Neural progenitor cell (in vitro differentiated cells): ENCODE measurements around the gene PNPLA5. TPM values are rescaled to one million over a fixed set of nuclear protein-coding genes. Genes with fewer than 3 reads are reported as not detected.

Source experiments
- DNase-seq: peaks from one replicate; pipeline ENCODE4 v3.0.0-alpha.2; 2016; ENCODE audit warnings: low spot score
- H2AFZ ChIP-seq: fragments of 200-600 bp; sonication (generic); replicated peaks from 2 replicates; pipeline ENCODE4 v1.6.1; 2016; ENCODE audit warnings: antibody characterized with exemption
- H3F3A ChIP-seq: fragments of 200-600 bp; sonication (generic); 2 replicates; pipeline ENCODE4 v1.6.1; 2016; ENCODE audit warnings: antibody characterized with exemption, low read depth
- H3K27ac ChIP-seq: fragments of 200-600 bp; sonication (generic); 2 replicates; pipeline ENCODE4 v1.5.1; 2016; ENCODE audit warnings: mild to moderate bottlenecking
- H3K27me3 ChIP-seq: fragments of 200-600 bp; sonication (generic); 2 replicates; pipeline ENCODE4 v1.6.1; 2016; ENCODE audit warnings: mild to moderate bottlenecking, moderate library complexity
- H3K36me3 ChIP-seq: fragments of 200-600 bp; sonication (generic); 2 replicates; pipeline ENCODE4 v1.5.1; 2016
- H3K4me1 ChIP-seq: fragments of 200-600 bp; sonication (generic); 2 replicates; pipeline ENCODE4 v1.6.1; 2016; ENCODE audit warnings: mixed run types
- H3K4me2 ChIP-seq: fragments of 200-600 bp; sonication (generic); 2 replicates; pipeline ENCODE4 v1.6.1; 2016
- H3K4me3 ChIP-seq: fragments of 200-600 bp; sonication (generic); 2 replicates; pipeline ENCODE4 v1.5.1; 2016
- H3K79me2 ChIP-seq: fragments of 200-600 bp; sonication (generic); 2 replicates; pipeline ENCODE4 v1.6.1; 2016; ENCODE audit warnings: low read depth
- H3K9ac ChIP-seq: fragments of 200-600 bp; sonication (generic); 2 replicates; pipeline ENCODE4 v1.6.1; 2016
- H3K9me3 ChIP-seq: fragments of 200-600 bp; sonication (generic); 2 replicates; pipeline ENCODE4 v1.5.1; 2016; ENCODE audit warnings: low read depth
- H4K20me1 ChIP-seq: fragments of 200-600 bp; sonication (generic); 2 replicates; pipeline ENCODE4 v1.6.1; 2016; ENCODE audit warnings: low read depth
- H3K27ac Mint-ChIP-seq: 3 replicates; pipeline ENCODE4 v1.8.0; 2021; ENCODE audit warnings: mixed read lengths
- H3K27me3 Mint-ChIP-seq: 2 replicates; pipeline ENCODE4 v1.8.0; 2022; ENCODE audit warnings: low read depth, mild to moderate bottlenecking, inconsistent platforms, moderate library complexity, mixed read lengths; ENCODE audit not compliant: insufficient read depth
- H3K36me3 Mint-ChIP-seq: 3 replicates; pipeline ENCODE4 v1.8.0; 2021; ENCODE audit warnings: mixed read lengths
- H3K4me1 Mint-ChIP-seq: 3 replicates; pipeline ENCODE4 v1.8.0; 2021; ENCODE audit warnings: mixed read lengths
- H3K4me3 Mint-ChIP-seq: 3 replicates; pipeline ENCODE4 v1.8.0; 2021; ENCODE audit warnings: mild to moderate bottlenecking, moderate library complexity, mixed read lengths
- H3K9me3 Mint-ChIP-seq: 3 replicates; pipeline ENCODE4 v1.8.0; 2020; ENCODE audit warnings: mixed read lengths
- CTCF ChIP-seq: fragments of 200-600 bp; sonication (generic); IDR thresholded peaks from 2 replicates; pipeline ENCODE4 v1.5.1; 2017; ENCODE audit warnings: antibody characterized with exemption, mild to moderate bottlenecking
- EZH2 ChIP-seq: fragments of 200-600 bp; sonication (generic); IDR thresholded peaks from 2 replicates; pipeline ENCODE4 v1.6.1; 2017; ENCODE audit warnings: antibody characterized with exemption, mild to moderate bottlenecking, moderate library complexity
- EZH2phosphoT487 ChIP-seq: fragments of 200-600 bp; sonication (generic); IDR thresholded peaks from 2 replicates; pipeline ENCODE4 v1.6.1; 2017; ENCODE audit warnings: antibody characterized with exemption
- total RNA-seq: library from RNA; depleted of rRNA; stranded (reverse); fragments of >200 nt; gene quantifications from 2 replicates; pipeline ENCODE4 v1.2.3, GENCODE V29; 2015; ENCODE audit warnings: low replicate concordance

Gene PNPLA5
- total RNA-seq, 1 donor from 2014 or later: 0.11 TPM

GRCh38 chr22:43851979-43852307, 39.9 kb downstream of the PNPLA5 start:
- DNase-seq: no peak
- Histone ChIP-seq H4K20me1 (peaks cover 68% of the 10 kb centered on the region), H2AFZ (no peak overlapping the region), H3K4me2 (no peak overlapping the region), H3F3A (no peaks in the 10 kb centered on the region), H3K79me2 (peaks cover 48% of the 10 kb centered on the region), H3K27ac (no peak overlapping the region), H3K36me3 (no peaks in the 10 kb centered on the region), H3K9ac (no peak overlapping the region), H3K27me3 (no peaks in the 10 kb centered on the region), H3K4me1 (peaks cover 6% of the 10 kb centered on the region), H3K9me3 (peaks cover 3% of the 10 kb centered on the region), H3K4me3 (no peak overlapping the region)
- H3K4me1 Mint-ChIP-seq: peaks cover 12% of the 10 kb centered on the region
- H3K27ac Mint-ChIP-seq: no peak overlapping the region
- peaks cover 9% of the 10 kb centered on the region for H3K27me3 Mint-ChIP-seq
- TF ChIP-seq CTCF: no peak
- TF ChIP-seq EZH2phosphoT487: no peak
- no peak for TF ChIP-seq EZH2
- H3K36me3 Mint-ChIP-seq: no peaks in the 10 kb centered on the region
- peaks cover 2% of the 10 kb centered on the region for H3K9me3 Mint-ChIP-seq
- H3K4me3 Mint-ChIP-seq: no peak overlapping the region

- TF ChIP-seq EZH2 (no peak), CTCF (no peak), EZH2phosphoT487 (no peak)
- H3K27ac ChIP-seq: no peak overlapping the region
- peaks cover 42% of the 10 kb centered on the region for H3K79me2 ChIP-seq
- H3K36me3 ChIP-seq: no peaks in the 10 kb centered on the region
- no peak overlapping the region for H3K4me3 Mint-ChIP-seq
- no peaks in the 10 kb centered on the region for H3K27me3 ChIP-seq
- no peak overlapping the region for H2AFZ ChIP-seq
- no peaks in the 10 kb centered on the region for H3F3A ChIP-seq
- no peak overlapping the region for H3K4me2 ChIP-seq
- H3K9me3 Mint-ChIP-seq: peaks cover 2% of the 10 kb centered on the region
- H3K4me3 ChIP-seq: no peak overlapping the region
- no peak for DNase-seq
- peaks cover 12% of the 10 kb centered on the region for H3K4me1 Mint-ChIP-seq
- peaks cover 72% of the 10 kb centered on the region for H4K20me1 ChIP-seq
- H3K9me3 ChIP-seq: no peaks in the 10 kb centered on the region
- H3K36me3 Mint-ChIP-seq: no peaks in the 10 kb centered on the region
- peaks cover 6% of the 10 kb centered on the region for H3K4me1 ChIP-seq
- H3K27me3 Mint-ChIP-seq: peaks cover 9% of the 10 kb centered on the region
- H3K27ac Mint-ChIP-seq: no peak overlapping the region
- H3K9ac ChIP-seq: no peak overlapping the region
Measured at GRCh38 chr22:43851058-43851978, 40.5 kb downstream of the PNPLA5 start.

- Histone ChIP-seq H3K36me3 (no peaks in the 10 kb centered on the region), H3K9ac (no peak overlapping the region), H3K79me2 (peaks cover 41% of the 10 kb centered on the region), H2AFZ (no peak overlapping the region), H4K20me1 (peaks cover 80% of the 10 kb centered on the region), H3K27me3 (no peaks in the 10 kb centered on the region), H3K4me2 (no peak overlapping the region), H3K9me3 (no peaks in the 10 kb centered on the region), H3K4me1 (peaks cover 6% of the 10 kb centered on the region), H3F3A (no peaks in the 10 kb centered on the region), H3K4me3 (no peak overlapping the region), H3K27ac (no peak overlapping the region)
- no peaks in the 10 kb centered on the region for H3K36me3 Mint-ChIP-seq
- H3K27ac Mint-ChIP-seq: no peak overlapping the region
- H3K4me3 Mint-ChIP-seq: no peak overlapping the region
- no peaks in the 10 kb centered on the region for H3K9me3 Mint-ChIP-seq
- peaks cover 15% of the 10 kb centered on the region for H3K4me1 Mint-ChIP-seq
- H3K27me3 Mint-ChIP-seq: peaks cover 6% of the 10 kb centered on the region
- TF ChIP-seq EZH2phosphoT487 (no peak), CTCF (no peak), EZH2 (no peak)
- DNase-seq: no peak
Measured at GRCh38 chr22:43850529-43850928, 41.3 kb downstream of the PNPLA5 start.
